Spinal cord (tissue), 10 donors: ENCODE measurements around the gene RNF220. TPM values are rescaled to one million over a fixed set of nuclear protein-coding genes. Genes with fewer than 3 reads are reported as not detected.
A peak's percentile ranks its signal among the peaks of the same experiment; 100 is the strongest.

Experiments
- DNase-seq, 6 donors: peaks; one replicate each; pipeline versions ENCODE4 v3.0.0 to v3.0.0-alpha.2; 2013 to 2015; ENCODE audit warnings: low spot score in 6 of 6, low read depth in 4 of 6
- H3K27ac ChIP-seq: one replicate; pipeline ENCODE4 v1.5.1; 2013; ENCODE audit warnings: low read depth, low read length, control low read depth
- H3K27me3 ChIP-seq: one replicate; pipeline ENCODE4 v1.6.1; 2013; ENCODE audit warnings: low read length; ENCODE audit not compliant: control insufficient read depth, insufficient read depth
- H3K36me3 ChIP-seq: one replicate; pipeline ENCODE4 v1.6.1; 2013; ENCODE audit warnings: low read length; ENCODE audit not compliant: control insufficient read depth, insufficient read depth
- H3K4me1 ChIP-seq: one replicate; pipeline ENCODE4 v1.6.1; 2013; ENCODE audit warnings: low read length; ENCODE audit not compliant: control insufficient read depth, insufficient read depth
- H3K4me3 ChIP-seq: one replicate; pipeline ENCODE4 v1.5.1; 2013; ENCODE audit warnings: low read depth, low read length, control low read depth
- H3K9me3 ChIP-seq: one replicate; pipeline ENCODE4 v1.6.1; 2013; ENCODE audit warnings: low read length; ENCODE audit not compliant: control insufficient read depth, insufficient read depth
- WGBS: methylation state at CpG from one replicate; pipeline ENCODE4 v1.1.5; 2013; ENCODE audit warnings: missing lambda C conversion rate; ENCODE audit not compliant: insufficient coverage; 5-methylcytosine and 5-hydroxymethylcytosine counted together
- polyA plus RNA-seq, 2 donors: library from polyadenylated mRNA; unstranded; fragments of 120-200 nt; gene quantifications; one replicate each; pipeline ENCODE4 v1.2.1, GENCODE V29; 2013; ENCODE audit not compliant: insufficient read length in 2 of 2
- total RNA-seq, 2 donors: library from RNA; depleted of rRNA in 1 of 2; stranded (reverse); fragments of 120-200 nt in 1 of 2; fragments of >200 nt in 1 of 2; gene quantifications; one replicate each; pipeline versions ENCODE4 v1.2.3 to v1.2.4, GENCODE V29; 2013 to 2014
- donor health status: healthy.

The RNF220 gene
- total and polyA plus RNA-seq, 4 donors: 43.0 to 123 (median 99.5) TPM

DNA sequence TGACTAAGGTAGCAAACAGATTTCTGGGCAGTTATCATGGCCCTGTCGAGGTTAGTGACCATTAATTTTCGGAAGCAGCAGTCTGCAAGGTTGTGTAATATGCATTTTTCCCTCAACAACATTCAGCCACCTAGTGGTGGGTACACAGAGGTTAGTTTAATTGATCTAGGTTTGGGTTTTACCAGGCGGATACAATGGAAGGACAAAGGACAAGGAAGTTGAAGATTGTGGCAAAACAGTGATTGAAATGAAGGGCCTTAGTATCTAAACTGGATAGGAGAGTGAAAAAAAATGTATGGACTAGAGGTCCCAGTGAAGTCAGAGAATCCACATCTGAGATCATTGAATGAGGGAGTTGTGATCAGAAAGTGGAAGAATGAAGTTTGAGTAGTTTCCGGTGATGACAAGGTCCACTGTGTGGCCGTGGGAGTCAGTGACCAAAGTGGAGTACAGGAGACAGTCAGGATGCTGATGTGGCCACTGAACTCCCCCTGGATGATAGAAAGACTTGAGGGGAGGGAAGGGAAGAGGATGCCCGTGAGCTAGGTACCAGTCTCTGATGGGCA is 272.2 kb downstream of the RNF220 start:
- WGBS: 73% methylated on average over 4 of the region's 6 CpGs
- H3K27me3 ChIP-seq: no peaks in the 10 kb centered on the region
- no peak overlapping the region for H3K4me3 ChIP-seq
- no peaks in the 10 kb centered on the region for H3K36me3 ChIP-seq
- H3K4me1 ChIP-seq: peaks cover 23% of the 10 kb centered on the region
- no peaks in the 10 kb centered on the region for H3K9me3 ChIP-seq
- no peak overlapping the region for H3K27ac ChIP-seq
- DNase-seq: peak in 1 of 6 donors; percentile 18

DNA sequence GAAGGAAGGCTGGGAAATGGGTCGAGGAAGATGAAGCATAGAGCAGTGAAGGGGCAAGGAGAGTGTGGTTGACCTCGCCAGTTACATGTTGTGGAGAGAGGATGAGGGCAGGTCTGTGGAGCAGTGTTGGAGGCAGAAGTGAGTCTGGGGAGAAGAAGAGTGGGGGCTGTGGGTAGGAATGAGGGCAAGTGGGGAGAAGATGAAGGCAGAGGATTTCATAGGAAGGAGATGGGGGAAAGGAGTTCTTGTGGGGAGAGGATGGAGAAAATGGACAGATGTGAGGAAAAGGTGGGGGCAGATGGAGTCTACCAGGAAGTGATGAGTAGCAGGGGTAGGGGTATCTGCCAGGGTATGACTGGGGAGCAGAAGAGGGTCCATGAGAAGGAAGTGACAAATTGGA is 273.1 kb downstream of the RNF220 start:
- no peak for DNase-seq
- Histone ChIP-seq H3K36me3 (no peaks in the 10 kb centered on the region), H3K9me3 (no peaks in the 10 kb centered on the region), H3K27me3 (no peaks in the 10 kb centered on the region), H3K27ac (no peak overlapping the region), H3K4me3 (no peak overlapping the region), H3K4me1 (peaks cover 15% of the 10 kb centered on the region)
- 96% methylated on average over 2 of the region's 2 CpGs for WGBS

DNA sequence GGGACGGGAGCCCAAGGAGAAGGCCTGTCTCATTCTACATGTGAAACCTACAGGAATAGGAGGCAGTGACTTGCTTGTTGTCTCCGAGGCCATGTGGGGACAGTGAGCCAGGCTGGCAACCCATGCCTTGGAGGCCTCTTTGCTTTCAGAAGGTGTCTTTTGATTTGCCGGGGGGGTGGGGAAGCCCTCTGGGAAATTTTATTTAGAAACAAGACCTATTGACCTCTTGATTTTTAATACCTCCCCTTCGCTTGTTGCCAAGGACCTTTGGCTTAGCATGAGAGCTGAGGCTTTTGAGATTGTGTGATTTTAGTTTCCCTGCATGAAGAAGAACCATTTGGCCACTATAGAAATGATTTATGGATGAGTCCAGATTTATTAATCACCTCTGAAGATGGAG is 273.6 kb downstream of the RNF220 start:
- WGBS: 92% methylated on average over 1 of the region's 4 CpGs

DNA sequence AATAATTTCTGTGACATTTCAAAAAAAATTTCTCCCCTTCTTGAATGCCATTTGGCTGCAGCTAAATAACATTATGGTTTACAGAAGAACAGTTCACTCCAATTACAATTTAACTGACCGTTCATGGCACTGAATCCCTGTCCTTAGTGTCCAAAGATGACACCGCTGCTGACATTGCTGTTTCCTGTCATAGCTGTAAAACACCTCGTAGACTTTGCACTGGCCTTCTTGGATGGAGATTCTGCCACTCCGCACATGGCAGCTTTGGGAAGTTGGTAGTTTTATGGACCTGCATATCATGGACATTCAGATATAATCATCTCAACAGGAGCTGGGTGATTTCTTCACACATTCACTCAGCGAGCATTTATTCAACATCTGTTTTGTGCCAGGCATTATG is 274.4 kb downstream of the RNF220 start:
- no CpG with 5 or more reads among the region's 5 CpGs for WGBS

More for the DNA sequence above, 273.6 kb downstream of the RNF220 start:
- Histone ChIP-seq H3K9me3 (no peaks in the 10 kb centered on the region), H3K36me3 (no peaks in the 10 kb centered on the region), H3K27ac (no peak overlapping the region), H3K4me3 (no peak overlapping the region), H3K27me3 (no peaks in the 10 kb centered on the region), H3K4me1 (peaks cover 11% of the 10 kb centered on the region)
- DNase-seq: no peak

DNA sequence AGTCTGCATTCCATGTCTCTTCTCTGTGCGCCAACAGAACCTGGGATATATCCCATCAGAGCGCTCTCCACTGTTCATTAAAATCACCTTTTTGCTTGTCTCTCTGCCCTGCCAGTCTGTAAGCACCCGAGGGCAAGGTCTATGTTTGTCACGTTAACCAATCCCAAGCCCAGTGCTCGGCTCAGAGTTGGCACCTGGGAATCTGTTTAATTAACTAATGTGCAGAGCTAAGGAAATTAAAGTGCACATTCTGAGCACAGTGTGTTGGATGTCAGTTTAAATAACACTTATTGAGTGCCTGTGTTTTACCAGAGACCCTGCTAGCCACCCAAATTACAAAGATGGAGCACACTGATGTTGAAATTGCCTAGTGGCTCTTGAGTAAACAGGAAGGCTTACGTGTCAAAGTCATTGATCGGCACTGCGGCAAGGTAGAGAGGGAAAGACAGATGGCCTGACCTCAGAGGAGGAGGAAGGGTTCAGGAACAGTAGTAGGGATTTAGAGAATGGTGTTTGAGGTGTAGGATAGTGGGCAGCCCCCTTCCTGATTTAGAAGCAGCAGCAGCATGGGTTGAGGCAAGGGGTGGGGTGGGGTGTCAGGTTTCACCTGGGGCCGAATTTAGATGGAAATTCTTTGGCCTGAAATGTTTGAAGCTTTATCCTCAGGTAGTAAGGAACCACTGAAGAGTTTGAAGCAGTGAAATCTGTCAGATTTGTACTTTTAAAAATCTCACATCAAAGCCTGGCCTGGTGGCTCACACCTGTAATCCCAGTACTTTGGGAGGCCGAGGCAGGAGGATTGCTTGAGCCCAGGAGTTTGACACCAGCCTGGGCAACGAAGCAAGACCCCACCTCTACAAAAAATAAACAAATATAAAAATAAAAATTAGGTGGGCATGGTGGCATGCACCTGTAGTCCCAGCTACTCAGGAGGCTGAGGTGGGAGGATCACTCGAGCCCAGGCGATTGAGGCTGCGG is 277.1 kb downstream of the RNF220 start:
- no peak overlapping the region for H3K27ac ChIP-seq
- no peak overlapping the region for H3K4me3 ChIP-seq
- no peaks in the 10 kb centered on the region for H3K36me3 ChIP-seq
- peak in 1 of 6 donors; percentile 67 for DNase-seq
- no peaks in the 10 kb centered on the region for H3K4me1 ChIP-seq
- no peaks in the 10 kb centered on the region for H3K9me3 ChIP-seq
- 79% methylated on average over 12 of the region's 14 CpGs for WGBS
- H3K27me3 ChIP-seq: no peaks in the 10 kb centered on the region

More for the DNA sequence above, 274.4 kb downstream of the RNF220 start:
- H3K36me3 ChIP-seq: no peaks in the 10 kb centered on the region
- H3K27me3 ChIP-seq: no peaks in the 10 kb centered on the region
- no peak for DNase-seq
- H3K27ac ChIP-seq: no peak overlapping the region
- peaks cover 9% of the 10 kb centered on the region for H3K4me1 ChIP-seq
- no peaks in the 10 kb centered on the region for H3K9me3 ChIP-seq
- H3K4me3 ChIP-seq: no peak overlapping the region

DNA sequence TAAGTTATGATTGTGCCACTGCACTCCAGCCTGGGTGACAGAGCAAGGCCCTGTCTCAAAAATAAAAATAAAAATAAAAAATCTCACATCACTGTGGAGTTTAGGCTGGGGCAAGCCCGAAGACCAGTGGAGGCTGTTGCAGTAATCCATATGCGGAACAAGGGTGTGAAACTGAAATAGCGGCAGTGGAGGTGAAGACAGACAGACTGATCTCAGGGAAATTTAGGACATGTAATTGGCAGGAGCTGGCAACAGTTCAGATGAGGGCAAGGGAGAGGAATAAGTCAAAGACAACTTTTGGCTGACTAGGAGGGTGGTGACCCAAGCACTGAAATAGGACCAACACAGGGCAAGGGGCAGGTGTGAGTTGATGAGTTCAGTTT is 277.8 kb downstream of the RNF220 start:
- DNase-seq: no peak
- H3K4me1 ChIP-seq: no peaks in the 10 kb centered on the region
- 100% methylated on average over 3 of the region's 3 CpGs for WGBS

DNA sequence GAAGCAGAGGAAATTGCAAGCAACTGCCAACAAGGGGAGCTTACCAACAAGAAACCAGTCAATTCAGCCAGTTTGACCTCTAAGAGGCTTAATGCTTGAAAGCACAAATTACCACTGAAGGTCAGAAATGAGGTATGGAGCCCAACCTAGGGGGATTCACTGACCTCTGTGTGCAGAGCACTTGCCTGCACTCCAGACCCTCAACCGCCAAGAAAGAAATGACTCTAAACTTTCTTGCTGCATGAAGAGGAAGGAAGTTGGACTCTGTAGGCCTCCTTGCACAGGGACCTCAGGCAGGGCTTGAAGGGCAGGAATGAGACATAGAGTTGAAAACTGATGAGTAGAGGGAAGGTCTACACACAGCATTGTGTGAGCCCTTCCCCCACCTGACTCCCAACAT is 279.5 kb downstream of the RNF220 start:
- no peaks in the 10 kb centered on the region for H3K9me3 ChIP-seq
- H3K4me1 ChIP-seq: no peaks in the 10 kb centered on the region
- H3K36me3 ChIP-seq: no peaks in the 10 kb centered on the region
- no peak overlapping the region for H3K4me3 ChIP-seq
- H3K27me3 ChIP-seq: no peaks in the 10 kb centered on the region
- no CpG with 5 or more reads among the region's 1 CpG for WGBS
- DNase-seq: no peak
- no peak overlapping the region for H3K27ac ChIP-seq

More for the DNA sequence above, 277.8 kb downstream of the RNF220 start:
- Histone ChIP-seq H3K27me3 (no peaks in the 10 kb centered on the region), H3K27ac (no peak overlapping the region), H3K9me3 (no peaks in the 10 kb centered on the region), H3K36me3 (no peaks in the 10 kb centered on the region), H3K4me3 (no peak overlapping the region)

DNA sequence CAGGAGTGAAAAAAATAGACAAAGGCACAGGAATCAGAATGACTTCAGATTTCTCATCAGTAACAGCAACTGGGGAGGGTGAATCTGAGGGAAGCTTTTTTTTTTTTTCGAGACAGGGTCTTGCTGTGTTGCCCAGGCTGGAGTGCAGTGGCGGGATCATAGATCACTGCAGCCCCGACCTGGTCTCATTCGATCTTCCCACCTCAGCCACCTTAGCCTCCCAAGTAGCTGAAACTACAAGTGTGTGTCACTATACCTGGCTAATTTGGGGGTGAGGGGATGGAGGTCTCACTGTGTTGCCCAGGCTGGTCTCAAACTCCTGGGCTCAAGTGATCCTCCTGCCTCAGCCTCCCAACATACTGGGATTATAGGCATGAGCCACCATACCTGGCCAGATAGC is 280.2 kb downstream of the RNF220 start:
- no peak for DNase-seq
- WGBS: no CpG with 5 or more reads among the region's 4 CpGs
- H3K36me3 ChIP-seq: no peaks in the 10 kb centered on the region
- H3K4me1 ChIP-seq: no peaks in the 10 kb centered on the region
- no peak overlapping the region for H3K27ac ChIP-seq
- H3K27me3 ChIP-seq: no peaks in the 10 kb centered on the region
- H3K9me3 ChIP-seq: no peaks in the 10 kb centered on the region
- no peak overlapping the region for H3K4me3 ChIP-seq

DNA sequence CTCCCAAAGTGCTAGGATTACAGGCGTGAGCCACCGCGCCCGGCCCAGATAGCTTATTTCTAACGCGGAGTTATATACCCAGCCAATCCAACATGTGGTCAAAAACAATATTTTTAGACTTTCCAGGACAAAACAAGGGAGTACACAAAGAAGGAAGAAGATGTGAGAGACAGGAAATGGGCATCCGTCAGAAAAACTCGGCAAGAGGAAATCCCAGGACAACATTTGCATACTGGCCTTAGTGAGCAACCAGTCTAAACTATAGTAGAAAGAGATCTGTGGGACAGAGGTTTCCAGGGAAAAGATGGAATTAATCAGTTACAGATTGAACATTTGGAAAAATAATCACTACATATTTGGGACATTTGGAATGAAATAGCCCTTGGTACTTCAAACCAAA is 280.8 kb downstream of the RNF220 start:
- 60% methylated on average over 2 of the region's 8 CpGs for WGBS
- H3K9me3 ChIP-seq: no peaks in the 10 kb centered on the region
- H3K4me1 ChIP-seq: no peaks in the 10 kb centered on the region
- no peaks in the 10 kb centered on the region for H3K36me3 ChIP-seq
- H3K4me3 ChIP-seq: no peak overlapping the region
- DNase-seq: no peak
- no peaks in the 10 kb centered on the region for H3K27me3 ChIP-seq
- H3K27ac ChIP-seq: no peak overlapping the region
